ENCODE data around the gene PDE1C. TPM values are rescaled to one million over a fixed set of nuclear protein-coding genes. Genes with fewer than 3 reads are reported as not detected.
"Not testable (repeated sequence)": the region's sequence is repeated elsewhere in the genome, so short reads cannot be mapped to it uniquely, and the experiment has no call there.

Gene PDE1C
- total and polyA plus RNA-seq, 2 donors = 2.4 to 3.1 TPM

GRCh38 chr7:32023376-32023775 is 46.8 kb downstream of the PDE1C start:
- no peaks in the 10 kb centered on the region for H3K4me1 ChIP-seq (ENCODE audit: control insufficient read depth in 2 of 2, insufficient read depth in 2 of 2, low read length in 2 of 2)
- H3K27me3 ChIP-seq (ENCODE audit: control insufficient read depth in 2 of 2, insufficient read depth in 1 of 2, low read length in 1 of 2) = no peaks in the 10 kb centered on the region
- H3K9me3 ChIP-seq (ENCODE audit: control insufficient read depth in 2 of 2, insufficient read depth in 1 of 2, low read length in 1 of 2) = no peaks in the 10 kb centered on the region
- DNase-seq (ENCODE audit: low read depth in 6 of 9, low spot score in 9 of 9) = no peak
- WGBS = 93% methylated on average over 6 of the region's 6 CpGs
- H3K4me3 ChIP-seq (ENCODE audit: low read length in 2 of 2) = no peak overlapping the region
- no peaks in the 10 kb centered on the region for H3K36me3 ChIP-seq (ENCODE audit: control insufficient read depth in 2 of 2, insufficient read depth in 2 of 2, low read length in 1 of 2)
- no peak overlapping the region for H3K27ac ChIP-seq (ENCODE audit: low read depth in 1 of 2, low read length in 1 of 2)

GRCh38 chr7:32022966-32023365 is 47.2 kb downstream of the PDE1C start:
- Histone ChIP-seq H3K27ac (ENCODE audit: low read depth in 1 of 2, low read length in 1 of 2) (no peak overlapping the region), H3K4me3 (ENCODE audit: low read length in 2 of 2) (no peak overlapping the region), H3K36me3 (ENCODE audit: control insufficient read depth in 2 of 2, insufficient read depth in 2 of 2, low read length in 1 of 2) (no peaks in the 10 kb centered on the region), H3K27me3 (ENCODE audit: control insufficient read depth in 2 of 2, insufficient read depth in 1 of 2, low read length in 1 of 2) (no peaks in the 10 kb centered on the region), H3K4me1 (ENCODE audit: control insufficient read depth in 2 of 2, insufficient read depth in 2 of 2, low read length in 2 of 2) (no peaks in the 10 kb centered on the region), H3K9me3 (ENCODE audit: control insufficient read depth in 2 of 2, insufficient read depth in 1 of 2, low read length in 1 of 2) (no peaks in the 10 kb centered on the region)
- 88% methylated on average over 4 of the region's 4 CpGs for WGBS
- DNase-seq (ENCODE audit: low read depth in 6 of 9, low spot score in 9 of 9) = no peak

GRCh38 chr7:32020551-32021159 is 49.6 kb downstream of the PDE1C start:
- 96% methylated on average over 2 of the region's 2 CpGs for WGBS
- H3K27ac ChIP-seq (ENCODE audit: low read depth in 1 of 2, low read length in 1 of 2) = no peak overlapping the region
- H3K27me3 ChIP-seq (ENCODE audit: control insufficient read depth in 2 of 2, insufficient read depth in 1 of 2, low read length in 1 of 2) = no peaks in the 10 kb centered on the region
- no peaks in the 10 kb centered on the region for H3K9me3 ChIP-seq (ENCODE audit: control insufficient read depth in 2 of 2, insufficient read depth in 1 of 2, low read length in 1 of 2)
- no peak for DNase-seq (ENCODE audit: low read depth in 6 of 9, low spot score in 9 of 9)
- H3K4me1 ChIP-seq (ENCODE audit: control insufficient read depth in 2 of 2, insufficient read depth in 2 of 2, low read length in 2 of 2) = no peaks in the 10 kb centered on the region
- H3K36me3 ChIP-seq (ENCODE audit: control insufficient read depth in 2 of 2, insufficient read depth in 2 of 2, low read length in 1 of 2) = no peaks in the 10 kb centered on the region
- no peak overlapping the region for H3K4me3 ChIP-seq (ENCODE audit: low read length in 2 of 2)

- Histone ChIP-seq H3K4me1 (ENCODE audit: control insufficient read depth in 2 of 2, insufficient read depth in 2 of 2, low read length in 2 of 2) (no peaks in the 10 kb centered on the region), H3K27ac (ENCODE audit: low read depth in 1 of 2, low read length in 1 of 2) (no peak overlapping the region)
- 93% methylated on average over 2 of the region's 2 CpGs for WGBS
Observed at GRCh38 chr7:32018845-32019578, 51.2 kb downstream of the PDE1C start.

GRCh38 chr7:32015133-32015532 is 55.1 kb downstream of the PDE1C start:
- Histone ChIP-seq H3K4me3 (ENCODE audit: low read length in 2 of 2) (no peak overlapping the region), H3K9me3 (ENCODE audit: control insufficient read depth in 2 of 2, insufficient read depth in 1 of 2, low read length in 1 of 2) (no peaks in the 10 kb centered on the region), H3K27ac (ENCODE audit: low read depth in 1 of 2, low read length in 1 of 2) (no peak overlapping the region), H3K4me1 (ENCODE audit: control insufficient read depth in 2 of 2, insufficient read depth in 2 of 2, low read length in 2 of 2) (no peaks in the 10 kb centered on the region), H3K36me3 (ENCODE audit: control insufficient read depth in 2 of 2, insufficient read depth in 2 of 2, low read length in 1 of 2) (no peaks in the 10 kb centered on the region), H3K27me3 (ENCODE audit: control insufficient read depth in 2 of 2, insufficient read depth in 1 of 2, low read length in 1 of 2) (no peaks in the 10 kb centered on the region)
- no peak for DNase-seq (ENCODE audit: low read depth in 6 of 9, low spot score in 9 of 9)
- WGBS = 91% methylated on average over 2 of the region's 2 CpGs

More at GRCh38 chr7:32018845-32019578, 51.2 kb downstream of the PDE1C start:
- Histone ChIP-seq H3K4me3 (ENCODE audit: low read length in 2 of 2) (no peak overlapping the region), H3K27me3 (ENCODE audit: control insufficient read depth in 2 of 2, insufficient read depth in 1 of 2, low read length in 1 of 2) (no peaks in the 10 kb centered on the region), H3K9me3 (ENCODE audit: control insufficient read depth in 2 of 2, insufficient read depth in 1 of 2, low read length in 1 of 2) (no peaks in the 10 kb centered on the region), H3K36me3 (ENCODE audit: control insufficient read depth in 2 of 2, insufficient read depth in 2 of 2, low read length in 1 of 2) (no peaks in the 10 kb centered on the region)
- no peak for DNase-seq (ENCODE audit: low read depth in 6 of 9, low spot score in 9 of 9)

GRCh38 chr7:32013471-32013870 is 56.7 kb downstream of the PDE1C start:
- not testable (repeated sequence) for DNase-seq (ENCODE audit: low read depth in 6 of 9, low spot score in 9 of 9); H3K36me3 ChIP-seq (ENCODE audit: control insufficient read depth in 2 of 2, insufficient read depth in 2 of 2, low read length in 1 of 2); H3K27me3 ChIP-seq (ENCODE audit: control insufficient read depth in 2 of 2, insufficient read depth in 1 of 2, low read length in 1 of 2); H3K4me1 ChIP-seq (ENCODE audit: control insufficient read depth in 2 of 2, insufficient read depth in 2 of 2, low read length in 2 of 2); H3K27ac ChIP-seq (ENCODE audit: low read depth in 1 of 2, low read length in 1 of 2); H3K4me3 ChIP-seq (ENCODE audit: low read length in 2 of 2); H3K9me3 ChIP-seq (ENCODE audit: control insufficient read depth in 2 of 2, insufficient read depth in 1 of 2, low read length in 1 of 2)
- WGBS = 54% methylated on average over 2 of the region's 2 CpGs

GRCh38 chr7:32005577-32005976 is 64.6 kb downstream of the PDE1C start:
- Histone ChIP-seq H3K4me1 (ENCODE audit: control insufficient read depth in 2 of 2, insufficient read depth in 2 of 2, low read length in 2 of 2) (no peaks in the 10 kb centered on the region), H3K27me3 (ENCODE audit: control insufficient read depth in 2 of 2, insufficient read depth in 1 of 2, low read length in 1 of 2) (no peaks in the 10 kb centered on the region), H3K4me3 (ENCODE audit: low read length in 2 of 2) (no peak overlapping the region), H3K27ac (ENCODE audit: low read depth in 1 of 2, low read length in 1 of 2) (no peak overlapping the region), H3K9me3 (ENCODE audit: control insufficient read depth in 2 of 2, insufficient read depth in 1 of 2, low read length in 1 of 2) (no peaks in the 10 kb centered on the region), H3K36me3 (ENCODE audit: control insufficient read depth in 2 of 2, insufficient read depth in 2 of 2, low read length in 1 of 2) (no peaks in the 10 kb centered on the region)
- WGBS = 95% methylated on average over 2 of the region's 2 CpGs
- no peak for DNase-seq (ENCODE audit: low read depth in 6 of 9, low spot score in 9 of 9)

- H3K36me3 ChIP-seq (ENCODE audit: control insufficient read depth in 2 of 2, insufficient read depth in 2 of 2, low read length in 1 of 2) = no peaks in the 10 kb centered on the region
- no peak for DNase-seq (ENCODE audit: low read depth in 6 of 9, low spot score in 9 of 9)
Observed at GRCh38 chr7:32001948-32002347, 68.3 kb downstream of the PDE1C start.

GRCh38 chr7:31997423-31997822 is 72.8 kb downstream of the PDE1C start:
- no peaks in the 10 kb centered on the region for H3K27me3 ChIP-seq (ENCODE audit: control insufficient read depth in 2 of 2, insufficient read depth in 1 of 2, low read length in 1 of 2)
- H3K4me1 ChIP-seq (ENCODE audit: control insufficient read depth in 2 of 2, insufficient read depth in 2 of 2, low read length in 2 of 2) = no peaks in the 10 kb centered on the region
- H3K36me3 ChIP-seq (ENCODE audit: control insufficient read depth in 2 of 2, insufficient read depth in 2 of 2, low read length in 1 of 2) = no peaks in the 10 kb centered on the region
- no peaks in the 10 kb centered on the region for H3K9me3 ChIP-seq (ENCODE audit: control insufficient read depth in 2 of 2, insufficient read depth in 1 of 2, low read length in 1 of 2)
- WGBS = 91% methylated on average over 2 of the region's 2 CpGs
- H3K27ac ChIP-seq (ENCODE audit: low read depth in 1 of 2, low read length in 1 of 2) = no peak overlapping the region
- no peak overlapping the region for H3K4me3 ChIP-seq (ENCODE audit: low read length in 2 of 2)
- no peak for DNase-seq (ENCODE audit: low read depth in 6 of 9, low spot score in 9 of 9)

More at GRCh38 chr7:32001948-32002347, 68.3 kb downstream of the PDE1C start:
- H3K9me3 ChIP-seq (ENCODE audit: control insufficient read depth in 2 of 2, insufficient read depth in 1 of 2, low read length in 1 of 2) = no peaks in the 10 kb centered on the region
- H3K27ac ChIP-seq (ENCODE audit: low read depth in 1 of 2, low read length in 1 of 2) = no peak overlapping the region
- H3K27me3 ChIP-seq (ENCODE audit: control insufficient read depth in 2 of 2, insufficient read depth in 1 of 2, low read length in 1 of 2) = no peaks in the 10 kb centered on the region
- H3K4me1 ChIP-seq (ENCODE audit: control insufficient read depth in 2 of 2, insufficient read depth in 2 of 2, low read length in 2 of 2) = no peaks in the 10 kb centered on the region
- 92% methylated on average over 4 of the region's 4 CpGs for WGBS
- no peak overlapping the region for H3K4me3 ChIP-seq (ENCODE audit: low read length in 2 of 2)
